ENCODE measurements around the gene TPTE2. TPM values are rescaled to one million over a fixed set of nuclear protein-coding genes. Genes with fewer than 3 reads are reported as not detected.
A peak's percentile ranks its signal among the peaks of the same experiment; 100 is the strongest.
"Not testable (repeated sequence)": the region's sequence is repeated elsewhere in the genome, so short reads cannot be mapped to it uniquely, and the experiment has no call there.

TPTE2 gene
- not detected in 2 replicates for total RNA-seq (2014; rRNA removed; shearing (Covaris generic))

- not testable (repeated sequence) for H3K27ac ChIP-seq; H3K36me3 ChIP-seq; H3K4me3 ChIP-seq; H3K27me3 ChIP-seq; H3K9me3 ChIP-seq (replicated peaks); DNase-seq; H3K4me1 ChIP-seq
These were observed at the start of gene TPTE2 for GRCh38 chr13:19561127-19561582. Gene TPTE2 (minus strand): TSS chr13:19561532. CDS start chr13:19503234, 58,298 bp downstream.

- H3K36me3 ChIP-seq = peaks cover 7% of the 10 kb centered on the region; the same call in 1 of the 2 replicates
- no peaks in the 10 kb centered on the region; the same call in 1 of the 2 replicates for H3K9me3 ChIP-seq (replicated peaks)
- peak overlapping the region; percentile 32 for H3K27ac ChIP-seq
These were observed 46.3 kb upstream of the TPTE2 start for GRCh38 chr13:19607523-19608078.

GRCh38 chr13:19606737-19607136 is 45.4 kb upstream of the TPTE2 start:
- H3K9me3 ChIP-seq (replicated peaks) = no peaks in the 10 kb centered on the region; the same call in 1 of the 2 replicates
- DNase-seq = no peak
- H3K4me3 ChIP-seq = no peak overlapping the region
- H3K27me3 ChIP-seq = no peaks in the 10 kb centered on the region
- H3K4me1 ChIP-seq = peaks cover 5% of the 10 kb centered on the region
- peaks cover 7% of the 10 kb centered on the region; the same call in 1 of the 2 replicates for H3K36me3 ChIP-seq
- no peak overlapping the region for H3K27ac ChIP-seq

More at GRCh38 chr13:19607523-19608078, 46.3 kb upstream of the TPTE2 start:
- no peak overlapping the region for H3K4me3 ChIP-seq
- no peaks in the 10 kb centered on the region for H3K27me3 ChIP-seq
- peak in 1 of 2 experiments; percentile 18 for DNase-seq
- peaks cover 5% of the 10 kb centered on the region for H3K4me1 ChIP-seq

GRCh38 chr13:19606152-19606551 is 44.8 kb upstream of the TPTE2 start:
- no peaks in the 10 kb centered on the region; the same call in 1 of the 2 replicates for H3K9me3 ChIP-seq (replicated peaks)
- H3K36me3 ChIP-seq = peaks cover 7% of the 10 kb centered on the region; the same call in 1 of the 2 replicates
- H3K4me1 ChIP-seq = peaks cover 5% of the 10 kb centered on the region
- no peak for DNase-seq
- no peak overlapping the region for H3K27ac ChIP-seq
- no peak overlapping the region for H3K4me3 ChIP-seq
- no peaks in the 10 kb centered on the region for H3K27me3 ChIP-seq

GRCh38 chr13:19605161-19605955 is 44.0 kb upstream of the TPTE2 start:
- H3K36me3 ChIP-seq = peaks cover 7% of the 10 kb centered on the region; the same call in 1 of the 2 replicates
- H3K27ac ChIP-seq = no peak overlapping the region
- H3K27me3 ChIP-seq = no peaks in the 10 kb centered on the region
- H3K9me3 ChIP-seq (replicated peaks) = no peaks in the 10 kb centered on the region; the same call in 1 of the 2 replicates
- no peak overlapping the region for H3K4me3 ChIP-seq
- DNase-seq = no peak
- peaks cover 5% of the 10 kb centered on the region for H3K4me1 ChIP-seq

- peaks cover 5% of the 10 kb centered on the region for H3K4me1 ChIP-seq
- H3K27me3 ChIP-seq = no peaks in the 10 kb centered on the region
- no peaks in the 10 kb centered on the region; the same call in 1 of the 2 replicates for H3K9me3 ChIP-seq (replicated peaks)
- no peak for DNase-seq
- H3K4me3 ChIP-seq = no peak overlapping the region
- peaks cover 7% of the 10 kb centered on the region; the same call in 1 of the 2 replicates for H3K36me3 ChIP-seq
- H3K27ac ChIP-seq = no peak overlapping the region
These were observed 43.0 kb upstream of the TPTE2 start for GRCh38 chr13:19604306-19604705.

GRCh38 chr13:19601749-19602725 is 40.7 kb upstream of the TPTE2 start:
- Histone ChIP-seq H3K9me3 (replicated peaks) (no peaks in the 10 kb centered on the region; the same call in 1 of the 2 replicates), H3K36me3 (peaks cover 4% of the 10 kb centered on the region; the same call in 1 of the 2 replicates), H3K27me3 (no peaks in the 10 kb centered on the region), H3K4me1 (no peaks in the 10 kb centered on the region), H3K27ac (peak overlapping the region; percentile 57), H3K4me3 (peak overlapping the region; percentile 92)
- DNase-seq = peak; percentile 55 to 68

- H3K9me3 ChIP-seq (replicated peaks) = no peaks in the 10 kb centered on the region
- H3K4me3 ChIP-seq = no peak overlapping the region
- H3K36me3 ChIP-seq = no peaks in the 10 kb centered on the region
- 0 out of 2 replicates have a peak, but pooled peaks cover 3% of the 10 kb centered on the region for H3K4me1 ChIP-seq
- DNase-seq = peak in 1 of 2 experiments; percentile 19
- H3K27me3 ChIP-seq = no peaks in the 10 kb centered on the region
- no peak overlapping the region for H3K27ac ChIP-seq
These were observed 36.2 kb upstream of the TPTE2 start for GRCh38 chr13:19597523-19597922.

- Histone ChIP-seq H3K4me1 (0 out of 2 replicates have a peak, but pooled peaks cover 8% of the 10 kb centered on the region), H3K9me3 (replicated peaks) (no peaks in the 10 kb centered on the region), H3K27ac (no peak overlapping the region), H3K36me3 (no peaks in the 10 kb centered on the region), H3K27me3 (no peaks in the 10 kb centered on the region), H3K4me3 (no peak overlapping the region)
- DNase-seq = no peak
These were observed 35.6 kb upstream of the TPTE2 start for GRCh38 chr13:19596960-19597361.

GRCh38 chr13:19596086-19596485 is 34.8 kb upstream of the TPTE2 start:
- Histone ChIP-seq H3K4me3 (no peak overlapping the region), H3K36me3 (no peaks in the 10 kb centered on the region), H3K4me1 (0 out of 2 replicates have a peak, but pooled peaks cover 8% of the 10 kb centered on the region), H3K27me3 (no peaks in the 10 kb centered on the region), H3K27ac (no peak overlapping the region), H3K9me3 (replicated peaks) (no peaks in the 10 kb centered on the region)
- DNase-seq = no peak

- Histone ChIP-seq H3K9me3 (replicated peaks) (no peaks in the 10 kb centered on the region), H3K4me3 (no peak overlapping the region), H3K4me1 (0 out of 2 replicates have a peak, but pooled peaks cover 8% of the 10 kb centered on the region), H3K27ac (no peak overlapping the region), H3K36me3 (no peaks in the 10 kb centered on the region), H3K27me3 (no peaks in the 10 kb centered on the region)
- no peak for DNase-seq
These were observed 31.4 kb upstream of the TPTE2 start for GRCh38 chr13:19592657-19593180.

GRCh38 chr13:19591864-19592263 is 30.5 kb upstream of the TPTE2 start:
- Histone ChIP-seq H3K4me1 (peaks cover 8% of the 10 kb centered on the region; the same call in 1 of the 2 replicates), H3K4me3 (no peak overlapping the region), H3K9me3 (replicated peaks) (no peaks in the 10 kb centered on the region), H3K36me3 (no peaks in the 10 kb centered on the region), H3K27me3 (no peaks in the 10 kb centered on the region), H3K27ac (no peak overlapping the region)
- DNase-seq = no peak

- H3K27ac ChIP-seq = no peak overlapping the region
- no peak for DNase-seq
- H3K9me3 ChIP-seq (replicated peaks) = no peaks in the 10 kb centered on the region
- peaks cover 12% of the 10 kb centered on the region; the same call in 1 of the 2 replicates for H3K4me1 ChIP-seq
- no peaks in the 10 kb centered on the region for H3K27me3 ChIP-seq
- no peaks in the 10 kb centered on the region for H3K36me3 ChIP-seq
- H3K4me3 ChIP-seq = no peak overlapping the region
These were observed 29.1 kb upstream of the TPTE2 start for GRCh38 chr13:19590423-19590822.

- peaks cover 12% of the 10 kb centered on the region; the same call in 1 of the 2 replicates for H3K4me1 ChIP-seq
- H3K27me3 ChIP-seq = no peaks in the 10 kb centered on the region
- no peaks in the 10 kb centered on the region for H3K9me3 ChIP-seq (replicated peaks)
- no peak for DNase-seq
- no peak overlapping the region for H3K27ac ChIP-seq
- no peak overlapping the region for H3K4me3 ChIP-seq
- no peaks in the 10 kb centered on the region for H3K36me3 ChIP-seq
These were observed 28.0 kb upstream of the TPTE2 start for GRCh38 chr13:19589312-19589711.
